NT2/D1 (cell line): ENCODE data around the gene CAPZA3.

Experiments used
- DNase-seq: peaks from one replicate; pipeline ENCODE4 v3.0.0-alpha.2; 2011; ENCODE audit warnings: low read depth, low spot score
- H3K27me3 ChIP-seq: 2 replicates; pipeline ENCODE4 v1.6.0; 2011; ENCODE audit warnings: mild to moderate bottlenecking; ENCODE audit not compliant: insufficient read length, insufficient read depth
- H3K36me3 ChIP-seq: 2 replicates; pipeline ENCODE4 v1.6.1; 2011; ENCODE audit warnings: mild to moderate bottlenecking, low read length, mixed read lengths; ENCODE audit not compliant: insufficient read depth, insufficient read length
- H3K4me1 ChIP-seq: 2 replicates; pipeline ENCODE4 v1.5.1; 2011; ENCODE audit not compliant: insufficient read depth, insufficient read length
- H3K4me3 ChIP-seq: 2 replicates; pipeline ENCODE4 v1.5.1; 2011; ENCODE audit warnings: low read depth; ENCODE audit not compliant: insufficient read length
- H3K9ac ChIP-seq: 2 replicates; pipeline ENCODE4 v1.6.0; 2011; ENCODE audit warnings: low read depth; ENCODE audit not compliant: insufficient read length
- H3K9me3 ChIP-seq: 2 replicates; pipeline ENCODE4 v1.5.1; 2011; ENCODE audit warnings: mild to moderate bottlenecking, low read length; ENCODE audit not compliant: insufficient read depth
- SUZ12 ChIP-seq: IDR thresholded peaks from 2 replicates; pipeline ENCODE4 v1.6.1; 2011; ENCODE audit not compliant: insufficient read length, insufficient read depth; ENCODE audit errors: extremely low read depth
- YY1 ChIP-seq: IDR thresholded peaks from 2 replicates; pipeline ENCODE4 v1.6.1; 2011; ENCODE audit not compliant: insufficient read length, insufficient read depth
- ZNF274 ChIP-seq: IDR thresholded peaks from 2 replicates; pipeline ENCODE4 v1.6.1; 2011; ENCODE audit warnings: mild to moderate bottlenecking, low read depth, low read length

The CAPZA3 gene

GRCh38 chr12:18747895-18748294 is 10.0 kb downstream of the CAPZA3 start:
- Histone ChIP-seq H3K9me3 (no peaks in the 10 kb centered on the region), H3K4me3 (no peak overlapping the region), H3K4me1 (peaks cover 2% of the 10 kb centered on the region), H3K27me3 (no peaks in the 10 kb centered on the region), H3K36me3 (no peaks in the 10 kb centered on the region), H3K9ac (no peak overlapping the region)
- no peak for TF ChIP-seq SUZ12
- no peak for TF ChIP-seq ZNF274
- TF ChIP-seq YY1, result no peak
- DNase-seq, result peak; percentile 79

DNA sequence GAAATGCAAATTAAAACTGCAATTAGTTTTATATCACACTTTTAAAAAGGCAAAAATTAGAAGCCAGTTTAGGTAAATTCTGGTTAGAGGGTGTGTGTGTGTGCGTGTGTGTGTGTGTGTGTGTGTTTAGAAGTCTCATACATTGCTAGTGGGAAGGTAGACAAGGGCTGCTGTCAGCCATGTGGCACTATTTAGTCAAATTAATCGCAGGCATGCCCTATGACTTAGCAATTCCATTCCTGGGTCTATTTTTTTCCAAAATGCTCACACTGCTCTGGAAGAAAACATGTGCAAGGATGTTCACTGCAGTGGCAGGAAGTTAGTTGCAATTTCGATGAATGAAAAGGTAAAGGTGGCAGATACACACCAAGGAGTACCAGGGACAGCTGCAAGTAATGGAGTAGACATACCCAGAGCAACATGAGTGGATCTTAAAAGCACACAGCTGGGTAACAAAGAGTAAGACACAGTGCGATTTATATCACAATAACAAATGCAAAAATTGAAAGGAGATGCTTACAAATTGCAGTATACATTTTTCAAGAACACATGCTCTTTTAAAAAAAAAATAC is 11.6 kb downstream of the CAPZA3 start:
- TF ChIP-seq ZNF274, result no peak
- TF ChIP-seq YY1, result no peak
- TF ChIP-seq SUZ12, result no peak
- DNase-seq, result no peak
- H3K27me3 ChIP-seq, result no peaks in the 10 kb centered on the region

GRCh38 chr12:18750085-18750484 is 12.2 kb downstream of the CAPZA3 start:
- no peaks in the 10 kb centered on the region for H3K27me3 ChIP-seq
- H3K4me3 ChIP-seq, result no peak overlapping the region
- H3K4me1 ChIP-seq, result peaks cover 12% of the 10 kb centered on the region
- H3K9me3 ChIP-seq, result no peaks in the 10 kb centered on the region
- H3K9ac ChIP-seq, result no peak overlapping the region
- no peak for DNase-seq
- H3K36me3 ChIP-seq, result no peaks in the 10 kb centered on the region
- TF ChIP-seq YY1 (no peak), SUZ12 (no peak), ZNF274 (no peak)

More for the DNA sequence above, 11.6 kb downstream of the CAPZA3 start:
- Histone ChIP-seq H3K9ac (no peak overlapping the region), H3K4me3 (no peak overlapping the region), H3K4me1 (peaks cover 12% of the 10 kb centered on the region), H3K9me3 (no peaks in the 10 kb centered on the region), H3K36me3 (no peaks in the 10 kb centered on the region)

- DNase-seq, result no peak
These were observed 13.9 kb downstream of the CAPZA3 start for GRCh38 chr12:18751866-18752265.

GRCh38 chr12:18752280-18752920 is 14.5 kb downstream of the CAPZA3 start:
- peak; percentile 99 for DNase-seq
- no peak for TF ChIP-seq YY1
- TF ChIP-seq ZNF274, result no peak
- no peak for TF ChIP-seq SUZ12
- Histone ChIP-seq H3K36me3 (no peaks in the 10 kb centered on the region), H3K4me1 (peaks cover 12% of the 10 kb centered on the region), H3K4me3 (no peak overlapping the region), H3K9ac (no peak overlapping the region), H3K9me3 (no peaks in the 10 kb centered on the region), H3K27me3 (no peaks in the 10 kb centered on the region)

More at GRCh38 chr12:18751866-18752265, 13.9 kb downstream of the CAPZA3 start:
- no peak overlapping the region for H3K9ac ChIP-seq
- H3K4me3 ChIP-seq, result no peak overlapping the region
- TF ChIP-seq YY1 (no peak), SUZ12 (no peak), ZNF274 (no peak)
- H3K9me3 ChIP-seq, result no peaks in the 10 kb centered on the region
- H3K36me3 ChIP-seq, result no peaks in the 10 kb centered on the region
- H3K4me1 ChIP-seq, result peaks cover 12% of the 10 kb centered on the region
- no peaks in the 10 kb centered on the region for H3K27me3 ChIP-seq

DNA sequence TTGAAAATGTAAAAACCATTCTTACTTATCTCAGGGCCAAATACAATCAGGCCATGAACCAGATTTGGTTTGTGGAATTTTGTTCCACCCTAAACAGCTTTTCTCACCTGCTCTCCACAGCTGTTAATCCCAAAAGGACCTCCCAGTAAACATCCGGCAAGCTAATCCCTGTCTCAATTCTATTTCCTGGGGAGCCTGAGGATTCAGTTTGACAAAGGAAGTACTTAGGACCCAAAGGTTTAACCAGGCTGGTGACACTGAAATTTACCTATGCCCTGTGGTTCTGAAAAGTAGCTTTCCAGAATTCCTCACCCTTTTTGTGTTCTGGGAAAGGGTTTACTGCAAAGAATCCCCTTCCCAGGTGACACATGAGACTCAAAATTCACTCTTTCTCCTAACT is 15.0 kb downstream of the CAPZA3 start:
- Histone ChIP-seq H3K4me1 (peaks cover 11% of the 10 kb centered on the region), H3K4me3 (no peak overlapping the region), H3K9ac (no peak overlapping the region), H3K9me3 (no peaks in the 10 kb centered on the region), H3K36me3 (no peaks in the 10 kb centered on the region), H3K27me3 (no peaks in the 10 kb centered on the region)
- peak; percentile 99 for DNase-seq
- no peak for TF ChIP-seq SUZ12
- no peak for TF ChIP-seq YY1
- TF ChIP-seq ZNF274, result no peak

DNA sequence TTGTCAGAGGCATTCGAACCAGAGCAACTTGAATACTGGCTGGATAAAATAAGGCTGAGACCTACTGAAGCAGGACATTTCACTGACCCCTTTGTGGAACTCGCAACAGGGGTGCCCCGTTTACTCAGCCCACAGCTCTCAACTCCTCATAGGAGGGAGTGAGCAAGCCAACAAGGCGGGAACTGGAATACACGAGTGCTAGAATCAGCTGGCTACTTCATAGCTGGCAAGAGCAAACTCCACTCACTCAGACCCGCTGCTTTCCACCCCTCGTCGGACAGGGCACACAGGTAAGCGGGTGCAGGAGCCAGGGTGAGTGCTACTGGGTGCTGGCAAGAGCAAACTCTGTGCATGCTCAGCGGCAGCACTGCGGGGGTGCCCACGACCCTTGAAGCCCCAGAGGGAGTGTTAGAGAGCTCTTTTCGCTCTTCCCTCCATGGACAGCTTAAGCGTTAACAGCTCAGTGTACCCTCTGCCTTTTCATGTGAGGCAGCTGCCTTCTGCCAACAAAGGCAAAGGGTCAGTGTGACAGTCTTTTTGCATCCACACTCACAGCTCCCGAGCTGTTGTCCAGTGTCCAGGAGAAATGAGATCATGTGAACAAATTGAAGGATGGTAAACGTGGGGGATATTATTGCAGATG is 15.7 kb downstream of the CAPZA3 start:
- peak; percentile 48 for DNase-seq
- Histone ChIP-seq H3K9me3 (no peaks in the 10 kb centered on the region), H3K36me3 (no peaks in the 10 kb centered on the region), H3K4me3 (no peak overlapping the region), H3K27me3 (no peaks in the 10 kb centered on the region), H3K9ac (peak overlapping the region; percentile 53), H3K4me1 (peaks cover 10% of the 10 kb centered on the region)
- no peak for TF ChIP-seq SUZ12
- no peak for TF ChIP-seq YY1
- no peak for TF ChIP-seq ZNF274
